SJCRH30 (cell line): ENCODE measurements around the gene RRP9. TPM values are rescaled to one million over a fixed set of nuclear protein-coding genes. Genes with fewer than 3 reads are reported as not detected.

Source experiments
- DNase-seq, 2 experiments: peaks; one replicate each; pipeline ENCODE4 v3.0.0-alpha.2; 2015 to 2020
- H3K27ac ChIP-seq: fragments of 250-450 bp; sonication (Bioruptor Pico); 2 replicates; pipeline ENCODE4 v1.5.1; 2020; ENCODE audit warnings: mild to moderate bottlenecking, moderate library complexity
- H3K27me3 ChIP-seq: fragments of 250-450 bp; sonication (Bioruptor Pico); 2 replicates; pipeline ENCODE4 v1.5.1; 2020; ENCODE audit warnings: mild to moderate bottlenecking, moderate library complexity
- H3K36me3 ChIP-seq: fragments of 250-450 bp; sonication (Bioruptor Pico); 2 replicates; pipeline ENCODE4 v1.5.1; 2020; ENCODE audit warnings: mild to moderate bottlenecking, moderate library complexity
- H3K4me1 ChIP-seq: fragments of 250-450 bp; sonication (Bioruptor Pico); 2 replicates; pipeline ENCODE4 v1.5.1; 2020; ENCODE audit warnings: mild to moderate bottlenecking, moderate library complexity
- H3K4me3 ChIP-seq: fragments of 250-450 bp; sonication (Bioruptor Pico); 2 replicates; pipeline ENCODE4 v1.5.1; 2020; ENCODE audit warnings: mild to moderate bottlenecking, moderate library complexity
- H3K9me3 ChIP-seq: fragments of 250-450 bp; sonication (Bioruptor Pico); replicated peaks from 2 replicates; pipeline ENCODE4 v1.5.1; 2020; ENCODE audit warnings: mild to moderate bottlenecking, moderate library complexity
- total RNA-seq: library from RNA; depleted of rRNA; stranded (reverse); fragments of >200 nt; shearing (Covaris generic); gene quantifications from 2 replicates; pipeline ENCODE4 v1.2.3, GENCODE V29; 2014

The RRP9 gene
- total RNA-seq, 1 experiment from 2014 or later, result 31.7 TPM

DNA sequence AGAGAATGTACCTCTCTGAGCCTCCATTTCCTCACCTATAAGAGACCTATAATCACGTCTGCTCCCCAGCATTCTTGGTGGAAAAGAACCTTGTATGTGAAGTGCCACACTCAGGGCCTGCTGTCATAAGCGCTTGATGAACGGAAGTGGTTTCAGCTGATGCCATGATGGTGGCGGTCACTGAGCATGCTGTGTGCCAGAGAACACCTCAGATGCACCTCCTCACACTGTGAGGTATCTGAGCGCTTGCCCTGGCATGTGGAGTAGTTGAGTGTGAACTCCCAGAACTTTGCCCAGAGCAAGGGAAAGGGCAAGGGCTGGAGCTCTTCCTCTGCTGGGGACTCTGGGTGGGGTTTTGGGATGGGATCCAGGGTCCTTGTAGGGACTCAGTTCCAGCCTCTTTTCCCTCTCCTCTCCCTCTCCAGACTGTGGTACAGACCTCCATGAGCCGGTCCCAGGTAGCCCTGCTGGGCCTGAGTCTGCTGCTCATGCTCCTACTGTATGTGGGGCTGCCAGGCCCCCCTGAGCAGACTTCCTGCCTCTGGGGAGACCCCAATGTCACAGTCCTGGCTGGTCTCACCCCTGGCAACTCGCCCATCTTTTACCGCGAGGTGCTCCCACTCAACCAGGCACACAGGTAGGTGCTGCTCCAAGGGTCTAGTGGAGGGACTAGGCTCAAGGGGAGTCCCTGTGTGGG lies 35.9 kb upstream of the RRP9 start:
- DNase-seq, result no peak
- Histone ChIP-seq H3K27ac (no peak overlapping the region), H3K27me3 (no peaks in the 10 kb centered on the region), H3K4me1 (peaks cover 13% of the 10 kb centered on the region; the same call in 1 of the 2 replicates), H3K9me3 (no peaks in the 10 kb centered on the region), H3K36me3 (no peaks in the 10 kb centered on the region), H3K4me3 (no peak overlapping the region)

DNA sequence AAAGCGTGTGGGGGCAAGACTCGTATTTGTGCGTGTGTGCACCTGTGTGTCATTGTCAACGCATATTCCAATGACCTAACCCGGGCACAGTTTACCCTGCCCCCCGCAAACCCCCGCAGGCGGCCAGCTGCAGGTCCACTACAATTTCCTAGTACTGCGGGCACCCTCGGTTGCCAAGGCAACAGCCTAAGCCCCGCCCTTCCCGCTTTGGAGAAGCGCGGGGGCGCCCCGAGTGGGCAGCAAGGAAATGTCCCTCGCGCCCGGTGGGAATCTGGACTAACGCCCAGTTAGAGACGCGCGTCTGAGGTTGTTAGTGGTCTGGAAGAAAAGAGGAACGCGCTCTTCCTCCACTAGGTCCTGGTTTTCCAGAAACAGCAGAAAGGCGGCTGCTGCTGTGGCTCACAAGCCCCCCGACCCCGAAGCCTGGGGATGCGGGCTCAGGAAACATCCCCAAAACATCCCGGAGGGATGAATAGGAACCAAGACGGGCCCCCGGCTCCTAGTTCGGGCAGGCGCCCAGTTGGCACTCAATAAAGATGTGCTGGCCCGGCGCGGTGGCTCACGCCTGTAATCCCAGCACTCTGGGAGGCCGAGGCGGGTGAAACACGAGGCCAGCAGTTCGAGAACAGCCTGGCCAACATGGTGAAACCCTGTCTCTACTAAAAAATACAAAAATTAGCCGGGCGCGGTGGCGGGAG lies 34.3 kb upstream of the RRP9 start:
- peak overlapping the region; percentile 80 for H3K4me3 ChIP-seq
- H3K9me3 ChIP-seq, result no peaks in the 10 kb centered on the region
- H3K27me3 ChIP-seq, result no peaks in the 10 kb centered on the region
- H3K36me3 ChIP-seq, result no peaks in the 10 kb centered on the region
- peaks cover 10% of the 10 kb centered on the region; the same call in 1 of the 2 replicates for H3K4me1 ChIP-seq
- H3K27ac ChIP-seq, result no peak overlapping the region
- DNase-seq, result peak; percentile 87 to 89

DNA sequence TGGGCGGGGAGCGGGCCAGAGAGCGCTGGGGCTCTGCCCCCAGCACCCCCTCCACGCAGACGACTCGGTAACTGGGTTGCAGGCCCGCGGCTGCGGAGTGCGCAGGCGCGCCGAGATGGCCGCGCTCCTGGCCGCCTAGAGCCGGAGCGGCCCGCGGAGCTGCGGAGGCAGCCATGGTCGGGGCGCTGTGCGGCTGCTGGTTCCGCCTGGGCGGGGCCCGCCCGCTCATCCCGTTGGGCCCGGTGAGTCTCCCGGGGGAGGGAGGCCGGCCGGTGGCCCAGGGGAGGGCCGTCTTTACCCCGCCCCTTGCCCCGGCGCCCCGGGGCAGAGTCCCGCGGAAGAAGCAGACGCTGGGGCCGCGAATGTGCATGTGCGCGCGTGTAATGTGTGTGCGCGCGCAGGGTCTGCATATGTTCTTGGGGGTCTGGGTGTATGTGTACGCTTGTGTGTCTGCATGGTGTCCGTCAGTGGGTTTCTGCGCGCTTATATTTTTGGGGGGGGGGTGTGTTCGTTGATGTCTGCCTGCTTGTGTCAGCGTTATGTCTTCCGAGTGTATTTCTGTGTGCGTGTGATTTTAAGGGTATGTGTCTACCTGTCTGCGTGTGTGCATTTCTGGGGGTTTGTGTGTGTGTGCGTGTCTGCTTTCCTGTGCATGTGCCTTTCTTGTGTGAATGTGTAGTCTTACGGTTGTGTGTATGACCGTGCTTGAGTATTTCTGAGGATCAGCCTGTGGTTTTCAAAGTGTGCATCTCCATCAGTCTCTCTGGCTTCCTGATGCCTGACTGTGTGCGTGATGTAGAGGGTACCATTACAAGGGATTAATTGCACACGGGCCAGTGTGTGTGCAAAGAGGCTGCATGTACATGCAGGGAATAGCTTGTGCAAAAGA lies 33.5 kb upstream of the RRP9 start, which contains the start of gene ABHD14A:
TSS of gene ABHD14A (plus strand) at position 102 of the 889 bp plus-strand sequence. CDS start at position 174, 72 bp downstream.
- H3K36me3 ChIP-seq, result no peaks in the 10 kb centered on the region
- peak within 1 kb of the TSS; percentile 70 for H3K27ac ChIP-seq
- no peaks in the 10 kb centered on the region for H3K9me3 ChIP-seq
- H3K4me3 ChIP-seq, result peak within 1 kb of the TSS; percentile 80
- H3K4me1 ChIP-seq, result peaks cover 10% of the 10 kb centered on the region; the same call in 1 of the 2 replicates
- DNase-seq, result peak; percentile 61 to 78
- no peaks in the 10 kb centered on the region for H3K27me3 ChIP-seq

DNA sequence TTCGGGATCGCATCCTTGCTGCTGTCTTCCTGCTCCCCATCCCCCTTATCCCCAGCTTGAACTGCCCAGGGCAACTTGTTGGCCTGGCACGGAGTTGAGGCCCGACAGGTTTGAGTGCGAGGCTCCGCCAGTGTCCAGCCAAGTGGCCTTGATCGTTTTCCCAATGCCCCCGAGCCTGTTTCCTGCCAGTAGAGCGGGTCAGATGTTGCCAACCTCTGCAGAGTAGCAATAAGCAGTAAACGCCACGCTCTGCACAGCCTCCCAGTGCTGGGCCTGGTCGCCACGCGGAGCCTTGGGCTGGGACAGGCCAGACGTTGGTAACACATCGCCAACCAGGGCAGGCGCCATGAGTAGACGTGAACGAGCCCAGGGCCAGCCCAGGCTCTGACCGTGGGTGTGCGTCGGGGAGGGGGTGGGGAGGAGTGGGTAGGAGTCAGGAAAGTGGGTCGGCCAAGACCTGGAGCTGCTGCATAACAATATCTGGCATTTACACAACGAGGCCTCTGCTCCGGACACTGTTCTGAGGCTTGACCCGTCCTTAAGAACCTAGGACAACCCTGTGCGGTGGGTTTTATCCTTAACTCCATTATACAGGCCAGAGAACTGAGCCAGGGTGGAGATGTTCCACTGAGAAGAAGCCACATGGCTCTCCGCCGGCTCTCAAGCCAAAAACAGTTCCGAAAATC lies 32.7 kb upstream of the RRP9 start:
- no peaks in the 10 kb centered on the region for H3K27me3 ChIP-seq

DNA sequence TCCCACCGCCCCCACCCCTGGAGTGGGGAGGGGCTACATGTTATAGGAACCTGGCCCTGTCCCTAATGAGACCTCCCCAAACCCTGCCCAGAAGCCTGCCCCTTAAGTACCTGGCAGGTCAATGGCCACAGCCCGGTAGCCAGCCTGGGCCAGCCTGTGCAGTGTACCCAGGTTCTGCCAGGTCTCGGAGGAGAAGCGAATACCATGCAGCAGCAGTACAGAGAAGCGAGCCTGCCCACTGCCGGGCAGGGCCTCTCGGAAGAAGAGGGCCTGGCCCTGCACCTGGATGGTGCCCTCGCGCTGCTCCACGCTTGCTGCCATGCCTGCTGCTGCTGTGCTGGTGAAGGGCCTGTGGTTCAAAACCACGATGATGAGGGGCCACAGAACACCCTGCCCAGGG lies 29.6 kb upstream of the RRP9 start:
- peaks cover 23% of the 10 kb centered on the region for H3K4me1 ChIP-seq
- H3K27ac ChIP-seq, result no peak overlapping the region
- DNase-seq, result no peak
- H3K36me3 ChIP-seq, result no peaks in the 10 kb centered on the region
- H3K27me3 ChIP-seq, result no peaks in the 10 kb centered on the region
- H3K4me3 ChIP-seq, result no peak overlapping the region
- H3K9me3 ChIP-seq, result no peaks in the 10 kb centered on the region

More for the DNA sequence above, 32.7 kb upstream of the RRP9 start:
- Histone ChIP-seq H3K4me1 (peaks cover 10% of the 10 kb centered on the region; the same call in 1 of the 2 replicates), H3K27ac (peak overlapping the region; percentile 30), H3K36me3 (no peaks in the 10 kb centered on the region), H3K9me3 (no peaks in the 10 kb centered on the region), H3K4me3 (peak overlapping the region; percentile 80)
- peak; percentile 39 to 58 for DNase-seq

DNA sequence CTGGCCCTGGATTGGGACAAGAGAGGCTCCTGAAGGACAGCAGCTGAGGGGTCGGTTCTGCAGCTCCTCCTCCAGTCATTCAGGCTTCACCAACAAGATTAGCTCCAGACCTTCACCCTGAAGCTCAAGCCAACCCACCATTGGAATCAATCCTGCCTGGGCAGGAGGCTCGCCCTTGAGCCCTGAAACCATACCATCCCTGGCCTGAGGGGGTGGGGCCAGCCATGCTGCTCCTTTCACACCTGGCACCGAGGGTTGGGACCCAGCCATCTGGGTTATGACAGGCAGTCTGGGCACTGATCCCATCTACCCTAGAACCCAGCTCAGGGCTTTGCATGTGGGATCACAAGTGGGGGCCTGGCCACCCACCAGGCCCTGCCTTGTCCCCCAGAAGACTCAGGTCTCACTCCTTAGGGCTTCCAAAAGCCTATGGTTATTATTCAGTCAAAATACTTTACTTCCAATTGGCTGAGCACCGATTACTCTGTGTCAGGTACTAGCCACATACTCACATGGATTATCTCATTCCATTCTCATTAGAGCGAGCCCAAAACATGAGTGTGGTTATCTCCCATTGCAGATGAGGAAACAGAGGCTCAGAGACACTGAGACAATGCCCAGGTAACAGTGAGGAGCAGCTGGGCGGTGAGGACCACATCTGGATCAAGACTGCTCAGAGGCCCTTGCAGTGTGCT lies 29.0 kb upstream of the RRP9 start:
- Histone ChIP-seq H3K4me3 (no peak overlapping the region), H3K27ac (no peak overlapping the region), H3K27me3 (no peaks in the 10 kb centered on the region), H3K9me3 (no peaks in the 10 kb centered on the region), H3K4me1 (peaks cover 22% of the 10 kb centered on the region), H3K36me3 (no peaks in the 10 kb centered on the region)
- no peak for DNase-seq

DNA sequence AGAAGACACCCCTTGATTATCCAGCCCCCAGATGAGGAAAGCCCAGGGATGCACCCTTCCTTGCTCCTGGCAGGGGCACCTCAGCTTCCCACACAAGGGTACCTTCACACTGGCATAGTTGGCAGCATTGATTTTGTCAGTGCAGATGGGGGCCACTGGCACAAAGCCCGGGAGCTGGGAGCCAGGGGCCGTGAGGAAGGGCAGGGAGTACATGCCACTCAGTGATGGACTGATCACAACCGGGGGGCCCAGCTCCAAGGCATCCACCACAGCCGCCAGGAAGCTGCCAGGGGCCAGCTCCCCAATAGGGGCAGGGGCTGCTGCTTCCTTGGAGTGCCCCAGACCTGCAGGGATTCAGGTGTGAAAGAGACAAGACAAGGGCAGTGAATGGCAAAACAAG lies 28.1 kb upstream of the RRP9 start:
- no peak for DNase-seq
- H3K4me3 ChIP-seq, result no peak overlapping the region
- peaks cover 27% of the 10 kb centered on the region for H3K4me1 ChIP-seq
- H3K36me3 ChIP-seq, result peaks cover 4% of the 10 kb centered on the region; the same call in 1 of the 2 replicates
- H3K27ac ChIP-seq, result no peak overlapping the region
- no peaks in the 10 kb centered on the region for H3K9me3 ChIP-seq
- no peaks in the 10 kb centered on the region for H3K27me3 ChIP-seq

DNA sequence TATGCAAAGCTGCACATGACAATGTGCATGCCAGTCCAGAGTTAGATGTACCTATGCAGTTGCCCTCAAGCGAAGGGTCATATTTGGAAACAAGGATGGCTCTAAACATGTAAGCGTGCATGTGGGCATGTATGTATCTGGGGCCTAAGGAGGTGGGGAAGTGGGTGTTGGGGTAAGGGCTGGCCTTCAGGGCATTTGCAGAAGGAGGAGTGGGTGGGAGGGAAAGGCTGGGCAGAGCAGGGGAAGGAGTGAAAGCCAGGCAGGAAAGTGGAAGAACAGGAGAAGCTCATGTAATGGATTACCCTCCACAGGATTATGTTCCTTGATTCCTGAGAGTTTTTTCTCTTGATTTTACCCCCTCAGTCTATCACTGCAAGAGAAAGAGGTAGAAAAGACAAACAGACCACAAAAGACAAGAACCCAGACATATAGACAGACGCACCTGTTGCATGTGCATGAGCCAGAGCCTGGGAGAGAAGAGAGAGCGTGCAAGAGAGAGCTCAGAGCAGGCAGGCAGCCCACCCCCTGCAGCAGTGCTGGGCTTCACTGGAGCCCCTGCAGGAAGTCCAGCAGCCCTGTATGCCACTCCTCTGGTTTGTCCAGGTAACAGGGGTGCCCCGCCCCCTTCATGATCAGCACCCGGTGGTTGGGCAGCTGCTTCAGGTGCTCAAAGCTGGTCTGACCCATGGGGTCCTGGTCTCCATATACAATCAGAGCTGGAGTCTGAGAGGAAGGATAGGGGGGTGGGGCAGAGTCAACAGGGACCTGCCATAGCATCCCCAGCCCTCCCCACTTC lies 27.4 kb upstream of the RRP9 start:
- Histone ChIP-seq H3K27me3 (no peaks in the 10 kb centered on the region), H3K36me3 (peaks cover 4% of the 10 kb centered on the region; the same call in 1 of the 2 replicates), H3K4me1 (peaks cover 33% of the 10 kb centered on the region), H3K27ac (no peak overlapping the region; the same call in 1 of the 2 replicates), H3K9me3 (no peaks in the 10 kb centered on the region), H3K4me3 (no peak overlapping the region)
- no peak for DNase-seq

DNA sequence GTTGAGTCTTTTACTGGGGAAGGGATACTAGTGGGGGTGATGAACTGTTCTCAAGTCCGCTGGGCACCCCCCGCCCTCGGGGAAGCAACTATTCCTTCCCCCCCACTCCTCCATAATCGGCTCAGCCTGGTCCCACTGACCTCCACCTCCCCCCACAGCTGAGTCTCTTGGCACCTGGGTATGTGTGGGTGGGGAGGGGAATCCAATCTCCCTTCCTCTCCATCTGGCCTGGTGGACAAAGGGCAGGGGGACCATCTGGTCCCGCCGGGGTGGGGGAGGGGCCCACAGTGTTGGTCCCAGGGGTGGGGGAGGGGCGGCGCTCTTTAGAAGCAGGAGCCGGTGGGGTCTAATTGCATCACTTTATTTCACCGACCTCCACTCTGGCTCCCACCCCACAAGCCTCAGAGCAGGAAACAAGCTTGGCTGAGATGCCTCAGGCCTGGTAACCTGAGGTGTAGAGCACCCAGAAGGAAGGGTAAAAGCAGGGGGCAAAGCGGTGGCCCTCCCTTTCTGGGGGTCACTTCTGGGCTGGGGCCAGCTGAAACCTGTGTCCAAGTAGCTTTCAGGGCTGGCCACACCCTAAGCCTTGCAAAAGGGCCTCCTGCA lies 26.6 kb upstream of the RRP9 start:
- DNase-seq, result peak; percentile 49 to 62
- peak overlapping the region; percentile 90 for H3K4me3 ChIP-seq
- no peaks in the 10 kb centered on the region for H3K9me3 ChIP-seq
- no peaks in the 10 kb centered on the region for H3K27me3 ChIP-seq
- H3K4me1 ChIP-seq, result peaks cover 40% of the 10 kb centered on the region
- peaks cover 4% of the 10 kb centered on the region; the same call in 1 of the 2 replicates for H3K36me3 ChIP-seq
- H3K27ac ChIP-seq, result peak overlapping the region; percentile 89

DNA sequence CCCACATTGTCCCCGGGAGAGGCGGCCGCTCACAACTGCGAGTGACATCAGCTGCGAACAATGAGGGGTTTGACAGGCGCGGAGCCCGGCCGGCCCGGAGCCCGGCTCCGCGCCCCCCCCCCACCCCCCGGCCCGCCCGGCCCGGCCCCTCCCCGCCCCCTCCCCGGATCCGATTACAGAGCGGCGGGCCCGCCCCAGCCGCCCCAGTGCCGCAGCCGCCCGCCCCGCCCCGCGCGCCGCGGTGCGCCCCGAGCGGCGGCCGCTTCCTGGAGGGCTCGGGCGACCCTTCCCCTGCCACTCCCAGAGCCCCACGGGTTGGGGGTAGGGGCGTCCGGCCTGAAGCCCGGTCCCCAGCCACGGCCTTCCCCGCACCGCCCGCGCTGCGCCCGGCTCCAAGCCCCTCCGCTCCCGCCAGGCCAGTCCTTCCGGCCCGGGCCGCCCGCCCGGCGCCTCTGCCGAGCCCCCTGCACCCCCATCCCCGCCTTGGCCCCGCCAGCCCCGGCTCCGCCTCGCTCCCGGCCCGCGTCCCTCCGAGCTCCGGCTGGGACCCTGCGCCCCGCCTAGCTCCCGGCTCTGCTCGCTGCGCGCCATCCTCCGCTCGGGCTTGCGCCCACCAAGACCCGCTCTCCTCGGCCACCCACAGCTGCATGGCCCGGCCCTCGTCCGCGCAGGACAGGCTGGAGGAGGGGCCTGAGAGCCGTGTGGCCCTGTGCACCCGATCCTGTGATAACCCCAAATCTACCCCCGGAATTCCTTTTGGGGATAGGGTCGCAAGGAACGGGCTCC lies 25.9 kb upstream of the RRP9 start, which contains the start of gene PCBP4:
TSS of gene PCBP4 (minus strand) at position 71 of the 786 bp plus-strand sequence. CDS start 6,214 bp downstream, outside the sequence.
- peak within 1 kb of the TSS; percentile 90 for H3K4me3 ChIP-seq
- H3K4me1 ChIP-seq, result peaks cover 47% of the 10 kb centered on the region
- peak; percentile 75 to 78 for DNase-seq
- H3K9me3 ChIP-seq, result no peaks in the 10 kb centered on the region
- peaks cover 4% of the 10 kb centered on the region; the same call in 1 of the 2 replicates for H3K36me3 ChIP-seq
- no peaks in the 10 kb centered on the region for H3K27me3 ChIP-seq
- H3K27ac ChIP-seq, result peak within 1 kb of the TSS; percentile 89

DNA sequence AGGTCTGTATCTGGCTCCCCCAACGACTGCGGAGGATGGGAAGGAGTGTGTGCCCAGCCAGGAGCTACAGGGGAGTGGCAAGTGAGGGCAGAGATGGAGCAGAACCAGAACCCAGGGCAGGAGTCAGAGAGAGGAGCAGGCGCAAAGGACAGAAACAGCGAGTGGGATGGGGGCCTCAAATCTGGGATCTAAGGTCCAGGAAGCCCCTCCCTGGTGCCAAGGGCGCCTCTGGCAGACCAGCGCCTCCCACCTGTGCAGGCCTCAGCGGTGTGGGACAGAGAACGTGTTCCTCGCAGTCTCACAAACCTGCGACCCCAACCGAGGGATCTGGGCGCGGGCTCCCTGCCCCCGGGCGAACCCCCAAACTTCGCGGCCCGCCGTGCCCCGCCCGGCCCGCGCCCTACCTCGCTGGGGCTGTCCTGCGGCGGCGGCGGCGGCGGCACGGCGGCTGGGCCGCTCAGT lies 25.2 kb upstream of the RRP9 start:
- H3K4me1 ChIP-seq, result peaks cover 53% of the 10 kb centered on the region
- no peaks in the 10 kb centered on the region for H3K9me3 ChIP-seq
- no peaks in the 10 kb centered on the region for H3K27me3 ChIP-seq
- H3K4me3 ChIP-seq, result peak overlapping the region; percentile 90
- peaks cover 4% of the 10 kb centered on the region; the same call in 1 of the 2 replicates for H3K36me3 ChIP-seq
- DNase-seq, result peak in 1 of 2 experiments; percentile 41
- H3K27ac ChIP-seq, result peak overlapping the region; percentile 68

DNA sequence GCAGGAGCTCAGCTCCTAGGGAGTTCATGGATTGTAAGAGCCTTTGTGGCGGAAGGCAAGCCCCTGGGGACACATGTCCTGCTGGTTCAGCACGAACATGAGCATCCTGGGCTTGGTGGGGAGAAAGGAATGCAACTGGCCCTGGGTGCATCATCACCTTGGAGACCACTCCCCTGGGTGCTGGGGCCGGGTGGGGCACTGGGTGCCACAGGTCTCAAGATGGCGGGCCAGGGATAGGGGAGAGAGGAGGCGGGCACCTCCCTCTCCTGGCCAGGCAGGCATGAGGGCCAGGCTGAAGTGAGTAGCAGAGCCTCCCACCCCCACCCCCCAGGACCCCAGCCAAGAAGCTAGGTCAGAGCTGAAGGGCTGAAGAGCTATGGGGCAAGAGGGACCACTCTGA lies 24.8 kb upstream of the RRP9 start:
- Histone ChIP-seq H3K27ac (peak overlapping the region; percentile 68), H3K36me3 (peaks cover 8% of the 10 kb centered on the region), H3K4me3 (peak overlapping the region; percentile 90), H3K27me3 (no peaks in the 10 kb centered on the region), H3K4me1 (peaks cover 58% of the 10 kb centered on the region), H3K9me3 (no peaks in the 10 kb centered on the region)
- DNase-seq, result peak in 1 of 2 experiments; percentile 42
